ENCODE measurements around the gene CA10.

DNA sequence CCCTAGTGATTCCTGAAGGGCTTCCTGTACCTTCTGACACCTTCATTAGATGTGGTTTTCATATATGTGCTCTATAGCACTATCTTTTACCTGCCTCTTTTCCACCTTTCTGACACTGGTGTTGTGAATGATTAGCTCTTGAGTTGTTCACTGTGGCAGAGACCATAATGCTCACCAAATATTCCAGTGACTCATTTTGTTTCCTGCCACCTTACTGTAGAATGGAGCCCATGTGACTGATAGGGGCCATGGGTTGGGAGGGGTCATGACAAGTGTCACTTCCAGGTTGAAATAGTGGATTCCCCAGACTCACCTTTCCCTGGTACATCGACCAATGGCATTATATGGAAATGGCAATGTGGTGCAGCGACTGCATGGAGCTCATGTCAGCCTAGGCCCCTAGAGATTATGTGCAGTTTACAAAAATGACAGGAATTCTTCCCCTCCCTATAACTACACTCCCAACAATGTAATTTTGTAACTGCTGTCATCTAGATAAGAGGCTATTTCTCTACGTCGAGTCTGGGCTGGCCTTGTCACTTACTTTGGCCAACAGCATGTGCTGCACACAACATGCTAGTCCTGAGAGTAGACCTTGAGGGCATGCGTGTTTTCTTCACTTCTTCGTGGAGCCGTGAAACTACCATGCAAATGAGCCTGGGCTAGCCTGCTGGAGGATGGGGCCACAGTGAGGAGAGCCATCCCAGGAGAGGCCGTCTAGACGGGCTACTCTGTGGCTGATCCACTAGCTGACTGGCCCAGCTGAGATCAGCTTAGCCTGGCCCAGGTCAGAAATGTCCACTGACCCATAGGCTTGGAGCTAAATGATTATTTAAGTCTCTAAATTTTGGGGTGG is 409.5 kb downstream of the CA10 start:
- TF ChIP-seq, protein P1, sequence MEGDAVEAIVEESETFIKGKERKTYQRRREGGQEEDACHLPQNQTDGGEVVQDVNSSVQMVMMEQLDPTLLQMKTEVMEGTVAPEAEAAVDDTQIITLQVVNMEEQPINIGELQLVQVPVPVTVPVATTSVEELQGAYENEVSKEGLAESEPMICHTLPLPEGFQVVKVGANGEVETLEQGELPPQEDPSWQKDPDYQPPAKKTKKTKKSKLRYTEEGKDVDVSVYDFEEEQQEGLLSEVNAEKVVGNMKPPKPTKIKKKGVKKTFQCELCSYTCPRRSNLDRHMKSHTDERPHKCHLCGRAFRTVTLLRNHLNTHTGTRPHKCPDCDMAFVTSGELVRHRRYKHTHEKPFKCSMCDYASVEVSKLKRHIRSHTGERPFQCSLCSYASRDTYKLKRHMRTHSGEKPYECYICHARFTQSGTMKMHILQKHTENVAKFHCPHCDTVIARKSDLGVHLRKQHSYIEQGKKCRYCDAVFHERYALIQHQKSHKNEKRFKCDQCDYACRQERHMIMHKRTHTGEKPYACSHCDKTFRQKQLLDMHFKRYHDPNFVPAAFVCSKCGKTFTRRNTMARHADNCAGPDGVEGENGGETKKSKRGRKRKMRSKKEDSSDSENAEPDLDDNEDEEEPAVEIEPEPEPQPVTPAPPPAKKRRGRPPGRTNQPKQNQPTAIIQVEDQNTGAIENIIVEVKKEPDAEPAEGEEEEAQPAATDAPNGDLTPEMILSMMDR (IDR thresholded peaks at IDR 0.05; ENCODE audit: poor library complexity, severe bottlenecking): no peak
- TF ChIP-seq, protein P2, sequence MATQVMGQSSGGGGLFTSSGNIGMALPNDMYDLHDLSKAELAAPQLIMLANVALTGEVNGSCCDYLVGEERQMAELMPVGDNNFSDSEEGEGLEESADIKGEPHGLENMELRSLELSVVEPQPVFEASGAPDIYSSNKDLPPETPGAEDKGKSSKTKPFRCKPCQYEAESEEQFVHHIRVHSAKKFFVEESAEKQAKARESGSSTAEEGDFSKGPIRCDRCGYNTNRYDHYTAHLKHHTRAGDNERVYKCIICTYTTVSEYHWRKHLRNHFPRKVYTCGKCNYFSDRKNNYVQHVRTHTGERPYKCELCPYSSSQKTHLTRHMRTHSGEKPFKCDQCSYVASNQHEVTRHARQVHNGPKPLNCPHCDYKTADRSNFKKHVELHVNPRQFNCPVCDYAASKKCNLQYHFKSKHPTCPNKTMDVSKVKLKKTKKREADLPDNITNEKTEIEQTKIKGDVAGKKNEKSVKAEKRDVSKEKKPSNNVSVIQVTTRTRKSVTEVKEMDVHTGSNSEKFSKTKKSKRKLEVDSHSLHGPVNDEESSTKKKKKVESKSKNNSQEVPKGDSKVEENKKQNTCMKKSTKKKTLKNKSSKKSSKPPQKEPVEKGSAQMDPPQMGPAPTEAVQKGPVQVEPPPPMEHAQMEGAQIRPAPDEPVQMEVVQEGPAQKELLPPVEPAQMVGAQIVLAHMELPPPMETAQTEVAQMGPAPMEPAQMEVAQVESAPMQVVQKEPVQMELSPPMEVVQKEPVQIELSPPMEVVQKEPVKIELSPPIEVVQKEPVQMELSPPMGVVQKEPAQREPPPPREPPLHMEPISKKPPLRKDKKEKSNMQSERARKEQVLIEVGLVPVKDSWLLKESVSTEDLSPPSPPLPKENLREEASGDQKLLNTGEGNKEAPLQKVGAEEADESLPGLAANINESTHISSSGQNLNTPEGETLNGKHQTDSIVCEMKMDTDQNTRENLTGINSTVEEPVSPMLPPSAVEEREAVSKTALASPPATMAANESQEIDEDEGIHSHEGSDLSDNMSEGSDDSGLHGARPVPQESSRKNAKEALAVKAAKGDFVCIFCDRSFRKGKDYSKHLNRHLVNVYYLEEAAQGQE (IDR thresholded peaks at IDR 0.05; ENCODE audit: borderline replicate concordance): no peak
- TF ChIP-seq EZH2 (IDR thresholded peaks at IDR 0.05; ENCODE audit: borderline replicate concordance, insufficient read depth, low read length, poor library complexity, severe bottlenecking) (no peak), EP300 (conservative IDR thresholded peaks at IDR 0.05; ENCODE audit: poor library complexity, severe bottlenecking) (no peak), POLR2AphosphoS5 (IDR thresholded peaks at IDR 0.05) (no peak), MXI1 (conservative IDR thresholded peaks at IDR 0.05; ENCODE audit: poor library complexity, severe bottlenecking) (no peak), SMC3 (conservative IDR thresholded peaks at IDR 0.05; ENCODE audit: poor library complexity) (no peak), RAD21 (conservative IDR thresholded peaks at IDR 0.05) (no peak)
